ENCODE results near the gene NRCAM.

DNA sequence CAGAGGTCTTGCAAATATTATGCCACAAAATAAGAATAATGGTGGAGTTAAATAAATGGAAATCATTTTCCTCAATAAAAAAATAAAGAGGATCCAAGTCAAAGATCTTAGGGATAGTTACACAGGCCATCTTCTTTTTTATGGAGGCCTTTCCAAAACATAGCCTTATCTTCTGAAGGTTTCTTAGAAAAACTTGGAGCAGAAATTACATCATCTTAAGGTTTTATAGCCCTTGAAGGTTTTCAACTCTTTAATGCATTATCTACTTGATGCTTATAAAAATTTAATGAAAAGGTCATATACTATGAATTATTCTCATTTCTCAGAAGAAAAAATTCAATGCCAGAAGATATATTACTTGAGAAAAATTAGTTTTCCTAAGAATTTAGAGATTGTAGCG, 231.8 kb downstream of the NRCAM start:
- TF ChIP-seq, protein P1, sequence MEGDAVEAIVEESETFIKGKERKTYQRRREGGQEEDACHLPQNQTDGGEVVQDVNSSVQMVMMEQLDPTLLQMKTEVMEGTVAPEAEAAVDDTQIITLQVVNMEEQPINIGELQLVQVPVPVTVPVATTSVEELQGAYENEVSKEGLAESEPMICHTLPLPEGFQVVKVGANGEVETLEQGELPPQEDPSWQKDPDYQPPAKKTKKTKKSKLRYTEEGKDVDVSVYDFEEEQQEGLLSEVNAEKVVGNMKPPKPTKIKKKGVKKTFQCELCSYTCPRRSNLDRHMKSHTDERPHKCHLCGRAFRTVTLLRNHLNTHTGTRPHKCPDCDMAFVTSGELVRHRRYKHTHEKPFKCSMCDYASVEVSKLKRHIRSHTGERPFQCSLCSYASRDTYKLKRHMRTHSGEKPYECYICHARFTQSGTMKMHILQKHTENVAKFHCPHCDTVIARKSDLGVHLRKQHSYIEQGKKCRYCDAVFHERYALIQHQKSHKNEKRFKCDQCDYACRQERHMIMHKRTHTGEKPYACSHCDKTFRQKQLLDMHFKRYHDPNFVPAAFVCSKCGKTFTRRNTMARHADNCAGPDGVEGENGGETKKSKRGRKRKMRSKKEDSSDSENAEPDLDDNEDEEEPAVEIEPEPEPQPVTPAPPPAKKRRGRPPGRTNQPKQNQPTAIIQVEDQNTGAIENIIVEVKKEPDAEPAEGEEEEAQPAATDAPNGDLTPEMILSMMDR (IDR thresholded peaks at IDR 0.05): no peak
- no peak for TF ChIP-seq EZH2 (IDR thresholded peaks at IDR 0.05; ENCODE audit: borderline replicate concordance, insufficient read depth, low read depth, low read length, poor library complexity, severe bottlenecking)

All from B cell (primary cell).